HFF-Myc (cell line): ENCODE data around the gene CCNI2.

Experiments
- DNase-seq: peaks from one replicate; pipeline ENCODE4 v3.0.0-alpha.2; 2011; ENCODE audit warnings: low read depth; ENCODE audit errors: extremely low read depth
- H3K4me3 ChIP-seq: replicated peaks from 2 replicates; pipeline ENCODE4 v1.5.1; 2011; ENCODE audit warnings: low read depth, mild to moderate bottlenecking, control low read depth, low read length
- CTCF ChIP-seq: IDR thresholded peaks from 2 replicates; pipeline ENCODE4 v1.5.1; 2012; ENCODE audit warnings: mild to moderate bottlenecking, low read depth, low read length, control low read depth; ENCODE audit errors: missing control alignments

Gene CCNI2

GRCh38 chr5:132750471-132751230, 3.4 kb downstream of the CCNI2 start:
- TF ChIP-seq CTCF = no peak
- DNase-seq = no peak
- H3K4me3 ChIP-seq = no peak overlapping the region

- H3K4me3 ChIP-seq = no peak overlapping the region
- no peak for DNase-seq
- no peak for TF ChIP-seq CTCF
Observed at GRCh38 chr5:132751444-132751843, 4.2 kb downstream of the CCNI2 start.

GRCh38 chr5:132751971-132752580, 4.8 kb downstream of the CCNI2 start:
- H3K4me3 ChIP-seq = no peak overlapping the region
- DNase-seq = no peak
- no peak for TF ChIP-seq CTCF

GRCh38 chr5:132752581-132753125, 5.4 kb downstream of the CCNI2 start:
- no peak for DNase-seq
- H3K4me3 ChIP-seq = no peak overlapping the region
- no peak for TF ChIP-seq CTCF

- no peak for DNase-seq
Observed at GRCh38 chr5:132753135-132753987, 6.1 kb downstream of the CCNI2 start.

More at GRCh38 chr5:132753135-132753987, 6.1 kb downstream of the CCNI2 start:
- TF ChIP-seq CTCF = no peak
- no peak overlapping the region for H3K4me3 ChIP-seq
